IMR-90 (cell line): ENCODE data around the gene ZNF41. TPM values are rescaled to one million over a fixed set of nuclear protein-coding genes. Genes with fewer than 3 reads are reported as not detected.

ENCODE experiments used
- ATAC-seq: fragments of 200-7000 bp; cut with Tn5 transposase; 2 replicates; pipeline ENCODE4 v1.9.1; 2020; ENCODE audit warnings: low read depth, mild to moderate bottlenecking, moderate library complexity
- BruUV-seq: library from RNA; stranded (reverse); fragments of 400-500 nt; replicated peaks from 2 replicates; lab custom pipeline; 2021; lab: Mats Ljungman, UMichigan
- CTCF ChIA-PET: fragments of 300-600 bp; formaldehyde crosslinking; extraction: SDS; loops from one replicate; lab custom pipeline; 2021; ENCODE audit warnings: antibody characterized with exemption; lab: Yijun Ruan, JAX
- POLR2A ChIA-PET: fragments of 300-600 bp; sonication (Branson Sonifier 250); formaldehyde crosslinking; loops from one replicate; lab custom pipeline; 2022; ENCODE audit warnings: antibody characterized with exemption; ENCODE audit not compliant: unreplicated experiment; lab: Charles Lee
- DNase-seq: peaks from one replicate; pipeline ENCODE4 v3.0.0; 2013
- H2AFZ ChIP-seq: replicated peaks from 2 replicates; pipeline ENCODE3; 2013; ENCODE audit warnings: low read length, mild to moderate bottlenecking; ENCODE audit not compliant: poor library complexity
- H2AK5ac ChIP-seq: 2 replicates; pipeline ENCODE4 v1.6.1; 2013; ENCODE audit warnings: low read depth, low read length, inconsistent platforms
- H2AK9ac ChIP-seq: replicated peaks from 2 replicates; pipeline ENCODE3; 2013; ENCODE audit warnings: mild to moderate bottlenecking, low read depth, low read length, moderate library complexity; ENCODE audit not compliant: poor library complexity
- H2BK120ac ChIP-seq: 2 replicates; pipeline ENCODE4 v1.6.1; 2013; ENCODE audit warnings: low read depth, low read length, inconsistent platforms
- H2BK15ac ChIP-seq: 3 replicates; pipeline ENCODE4 v1.6.1; 2013; ENCODE audit warnings: low read depth, low read length, inconsistent platforms
- H2BK20ac ChIP-seq: 2 replicates; pipeline ENCODE4 v1.6.1; 2013; ENCODE audit warnings: low read depth, mild to moderate bottlenecking, inconsistent platforms, low read length, moderate library complexity
- H2BK5ac ChIP-seq: 2 replicates; pipeline ENCODE4 v1.6.1; 2013; ENCODE audit warnings: mild to moderate bottlenecking, low read depth, low read length, inconsistent platforms; ENCODE audit not compliant: poor library complexity, severe bottlenecking
- H3K14ac ChIP-seq: replicated peaks from 2 replicates; pipeline ENCODE4 v1.6.1; 2013; ENCODE audit warnings: low read depth, low read length, inconsistent platforms
- H3K18ac ChIP-seq: 2 replicates; pipeline ENCODE4 v1.6.1; 2013; ENCODE audit warnings: low read depth, low read length, control low read depth
- H3K23ac ChIP-seq: 2 replicates; pipeline ENCODE4 v1.6.1; 2013; ENCODE audit warnings: low read depth, low read length, inconsistent platforms
- H3K27ac ChIP-seq: 2 replicates; pipeline ENCODE4 v1.5.1; 2013; ENCODE audit warnings: mild to moderate bottlenecking, control low read depth, low read length; ENCODE audit not compliant: insufficient read depth
- H3K27me3 ChIP-seq: 2 replicates; pipeline ENCODE4 v1.6.1; 2013; ENCODE audit warnings: low read length; ENCODE audit not compliant: control insufficient read depth, insufficient read depth
- H3K36me3 ChIP-seq: 2 replicates; pipeline ENCODE4 v1.6.1; 2013; ENCODE audit warnings: low read length, mixed read lengths; ENCODE audit not compliant: control insufficient read depth, insufficient read depth
- H3K4ac ChIP-seq: 2 replicates; pipeline ENCODE4 v1.6.1; 2013; ENCODE audit warnings: low read depth, low read length, inconsistent platforms
- H3K4me1 ChIP-seq: 2 replicates; pipeline ENCODE4 v1.6.1; 2013; ENCODE audit warnings: low read length, mixed read lengths; ENCODE audit not compliant: control insufficient read depth, insufficient read depth
- H3K4me2 ChIP-seq: 2 replicates; pipeline ENCODE4 v1.6.1; 2013; ENCODE audit warnings: low read depth, mild to moderate bottlenecking, control low read depth, low read length, moderate library complexity
- H3K4me3 ChIP-seq: 2 replicates; pipeline ENCODE4 v1.5.1; 2013; ENCODE audit warnings: low read depth, mild to moderate bottlenecking, control low read depth, low read length, moderate library complexity; ENCODE audit not compliant: insufficient read depth
- H3K56ac ChIP-seq: 2 replicates; pipeline ENCODE4 v1.6.1; 2013; ENCODE audit warnings: low read length, inconsistent platforms; ENCODE audit not compliant: insufficient read depth; ENCODE audit errors: extremely low read depth
- H3K79me1 ChIP-seq, 2 experiments: 2 replicates each; pipeline ENCODE4 v1.6.1; 2013; ENCODE audit warnings: low read length in 2 of 2, inconsistent platforms in 1 of 2, low read depth in 1 of 2
- H3K9ac ChIP-seq: 2 replicates; pipeline ENCODE4 v1.6.1; 2013; ENCODE audit warnings: low read depth, low read length, control low read depth
- H3K9me1 ChIP-seq: 2 replicates; pipeline ENCODE4 v1.6.1; 2013; ENCODE audit warnings: low read length, inconsistent platforms; ENCODE audit not compliant: insufficient read depth
- H3K9me3 ChIP-seq: 2 replicates; pipeline ENCODE4 v1.6.1; 2013; ENCODE audit warnings: low read length; ENCODE audit not compliant: control insufficient read depth, insufficient read depth
- H4K20me1 ChIP-seq: 2 replicates; pipeline ENCODE4 v1.6.1; 2013; ENCODE audit warnings: low read length, inconsistent platforms; ENCODE audit not compliant: insufficient read depth
- H4K5ac ChIP-seq: 2 replicates; pipeline ENCODE4 v1.6.1; 2013; ENCODE audit warnings: mild to moderate bottlenecking, low read depth, low read length, control low read depth
- H4K8ac ChIP-seq, 2 experiments: 2 replicates each; pipeline ENCODE4 v1.6.1; 2013; ENCODE audit warnings: low read depth in 2 of 2, low read length in 2 of 2, control low read depth in 1 of 2, inconsistent platforms in 1 of 2
- H4K91ac ChIP-seq: 2 replicates; pipeline ENCODE4 v1.6.1; 2013; ENCODE audit warnings: low read depth, low read length, inconsistent platforms; ENCODE audit not compliant: insufficient read depth
- CHD1 ChIP-seq: IDR thresholded peaks from 2 replicates; pipeline ENCODE4 v1.6.1; 2012; ENCODE audit warnings: low read depth, low read length, improper control_type of control experiment
- MAFK ChIP-seq: IDR thresholded peaks from 2 replicates; pipeline ENCODE4 v1.6.1; 2012; ENCODE audit warnings: low read depth, low read length, improper control_type of control experiment
- MXI1 ChIP-seq: IDR thresholded peaks from 2 replicates; pipeline ENCODE4 v1.6.1; 2012; ENCODE audit warnings: low read depth, mild to moderate bottlenecking, low read length, moderate library complexity, borderline replicate concordance
- NFE2L2 ChIP-seq: fragments of 150-350 bp; IDR thresholded peaks from 2 replicates; pipeline ENCODE4 v1.6.1; 2016; ENCODE audit warnings: low read depth, mild to moderate bottlenecking, low read length
- RAD21 ChIP-seq: IDR thresholded peaks from 2 replicates; pipeline ENCODE4 v1.6.1; 2012; ENCODE audit warnings: low read length, improper control_type of control experiment
- RCOR1 ChIP-seq: IDR thresholded peaks from 2 replicates; pipeline ENCODE4 v1.6.1; 2012; ENCODE audit warnings: mild to moderate bottlenecking, low read length, improper control_type of control experiment; ENCODE audit not compliant: insufficient replicate concordance
- WGBS, 2 experiments: methylation state at CpG; one replicate each; pipeline versions ENCODE4 v1.1.5 to v1.1.7; 2013; ENCODE audit warnings: missing lambda C conversion rate in 2 of 2; ENCODE audit not compliant: insufficient read length in 1 of 2; ENCODE audit errors: extremely low coverage in 2 of 2; 5-methylcytosine and 5-hydroxymethylcytosine counted together
- dilution Hi-C: fragments of 300-500 bp; cut with HindIII; formaldehyde crosslinking; loops from one replicate; pipeline ENCODE4 v1.14.3; 2018; ENCODE audit warnings: low sequenced_read_pairs; ENCODE audit not compliant: unreplicated experiment
- in situ Hi-C: fragments of 300-500 bp; cut with MboI; formaldehyde crosslinking; loops from 3 replicates; pipeline ENCODE4 v1.14.3; 2019; ENCODE audit warnings: low sequenced_read_pairs, inconsistent platforms, mixed read lengths
- intact Hi-C: fragments of 100-400 bp; cut with micrococcal nuclease; formaldehyde crosslinking; loops from 2 replicates; pipeline ENCODE4 v1.10.0; 2022
- polyA plus RNA-seq, 3 experiments: library from polyadenylated mRNA; depleted of rRNA; stranded (reverse); fragments of >200 nt; gene quantifications; 2 replicates each; pipeline ENCODE4 v1.2.3, GENCODE V29; 2012; ENCODE audit warnings: low replicate concordance in 1 of 3
- total RNA-seq: library from RNA; depleted of rRNA; stranded (reverse); fragments of >200 nt; gene quantifications from 2 replicates; pipeline ENCODE4 v1.2.3, GENCODE V29; 2012

The ZNF41 gene
- total and polyA plus RNA-seq, 2 of the 4 experiments (the other 2 are of a cell fraction): 2.8 to 8.1 TPM

GRCh38 chrX:47420962-47421361 lies 62.1 kb downstream of the ZNF41 start:
- H3K9me1 ChIP-seq: no peaks in the 10 kb centered on the region
- H4K8ac ChIP-seq: no peak overlapping the region
- no peak for ATAC-seq
- intact Hi-C loops (no loop called here), dilution Hi-C loops (no loop called here), in situ Hi-C loops (no loop called here)
- TF ChIP-seq RCOR1: no peak
- no peak for TF ChIP-seq MAFK
- no peak for TF ChIP-seq MXI1
- TF ChIP-seq RAD21: no peak
- no peak for TF ChIP-seq NFE2L2
- no peak for TF ChIP-seq CHD1
- no peak overlapping the region for H3K9ac ChIP-seq
- ChIA-PET CTCF (no interaction called here), POLR2A (no interaction called here)
- H3K9me3 ChIP-seq: peaks cover 14% of the 10 kb centered on the region
- no peak for DNase-seq
- H2BK120ac ChIP-seq: no peak overlapping the region
- H3K14ac ChIP-seq: no peak overlapping the region
- no peaks in the 10 kb centered on the region for H3K79me1 ChIP-seq
- WGBS, 2 experiments: 20% methylated on average over 3 of the region's 5 CpGs; no CpG with 5 or more reads in 1 of the 2 experiments
- no peak overlapping the region for H3K18ac ChIP-seq
- H3K4ac ChIP-seq: no peak overlapping the region
- no peak overlapping the region for H3K56ac ChIP-seq
- no TSS peak for BruUV-seq
- no peak overlapping the region for H4K5ac ChIP-seq
- no peak overlapping the region for H2AK9ac ChIP-seq
- no peak overlapping the region for H3K27ac ChIP-seq
- H4K20me1 ChIP-seq: no peaks in the 10 kb centered on the region
- H2BK15ac ChIP-seq: no peak overlapping the region
- no peak overlapping the region for H2BK5ac ChIP-seq
- H4K91ac ChIP-seq: no peak overlapping the region
- no peaks in the 10 kb centered on the region for H3K27me3 ChIP-seq
- H3K4me1 ChIP-seq: no peaks in the 10 kb centered on the region
- no peak overlapping the region for H2AFZ ChIP-seq
- H2BK20ac ChIP-seq: no peak overlapping the region
- H3K4me3 ChIP-seq: no peak overlapping the region
- H2AK5ac ChIP-seq: no peak overlapping the region
- H3K23ac ChIP-seq: no peak overlapping the region
- H3K4me2 ChIP-seq: no peak overlapping the region
- no peaks in the 10 kb centered on the region for H3K36me3 ChIP-seq
